Measurements from ENCODE around the gene CLNK. TPM values are rescaled to one million over a fixed set of nuclear protein-coding genes. Genes with fewer than 3 reads are reported as not detected.

The CLNK gene
- total RNA-seq, 1 experiment from 2014 or later, result not detected

DNA sequence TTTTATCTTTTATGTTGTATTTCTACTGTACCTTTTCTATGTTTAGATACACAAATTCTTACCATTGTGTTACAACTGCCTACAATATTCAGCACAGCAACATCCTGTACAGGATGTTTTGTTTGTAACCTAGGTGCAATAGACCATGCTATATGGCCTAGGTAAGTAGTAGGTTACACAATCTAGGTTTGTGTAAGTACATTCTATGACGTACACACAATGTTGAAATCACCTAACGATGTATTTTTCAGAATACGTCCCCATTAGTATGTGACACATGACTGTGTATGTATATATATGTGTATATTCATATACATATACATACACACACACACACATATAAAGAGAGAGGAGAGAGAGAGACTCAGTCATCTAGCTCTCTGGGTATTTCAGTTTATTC lies 103.5 kb downstream of the CLNK start (continued):
- TF ChIP-seq, protein P1, sequence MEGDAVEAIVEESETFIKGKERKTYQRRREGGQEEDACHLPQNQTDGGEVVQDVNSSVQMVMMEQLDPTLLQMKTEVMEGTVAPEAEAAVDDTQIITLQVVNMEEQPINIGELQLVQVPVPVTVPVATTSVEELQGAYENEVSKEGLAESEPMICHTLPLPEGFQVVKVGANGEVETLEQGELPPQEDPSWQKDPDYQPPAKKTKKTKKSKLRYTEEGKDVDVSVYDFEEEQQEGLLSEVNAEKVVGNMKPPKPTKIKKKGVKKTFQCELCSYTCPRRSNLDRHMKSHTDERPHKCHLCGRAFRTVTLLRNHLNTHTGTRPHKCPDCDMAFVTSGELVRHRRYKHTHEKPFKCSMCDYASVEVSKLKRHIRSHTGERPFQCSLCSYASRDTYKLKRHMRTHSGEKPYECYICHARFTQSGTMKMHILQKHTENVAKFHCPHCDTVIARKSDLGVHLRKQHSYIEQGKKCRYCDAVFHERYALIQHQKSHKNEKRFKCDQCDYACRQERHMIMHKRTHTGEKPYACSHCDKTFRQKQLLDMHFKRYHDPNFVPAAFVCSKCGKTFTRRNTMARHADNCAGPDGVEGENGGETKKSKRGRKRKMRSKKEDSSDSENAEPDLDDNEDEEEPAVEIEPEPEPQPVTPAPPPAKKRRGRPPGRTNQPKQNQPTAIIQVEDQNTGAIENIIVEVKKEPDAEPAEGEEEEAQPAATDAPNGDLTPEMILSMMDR (IDR thresholded peaks at IDR 0.05 in 2 of 3, conservative IDR thresholded peaks at IDR 0.05 in 1 of 3; ENCODE audit: borderline replicate concordance in 1 of 3, insufficient read depth in 1 of 3, low read depth in 2 of 3, low read length in 2 of 3), result no peak
- no peak for TF ChIP-seq SP1 (IDR thresholded peaks at IDR 0.05; ENCODE audit: low read depth)

DNA sequence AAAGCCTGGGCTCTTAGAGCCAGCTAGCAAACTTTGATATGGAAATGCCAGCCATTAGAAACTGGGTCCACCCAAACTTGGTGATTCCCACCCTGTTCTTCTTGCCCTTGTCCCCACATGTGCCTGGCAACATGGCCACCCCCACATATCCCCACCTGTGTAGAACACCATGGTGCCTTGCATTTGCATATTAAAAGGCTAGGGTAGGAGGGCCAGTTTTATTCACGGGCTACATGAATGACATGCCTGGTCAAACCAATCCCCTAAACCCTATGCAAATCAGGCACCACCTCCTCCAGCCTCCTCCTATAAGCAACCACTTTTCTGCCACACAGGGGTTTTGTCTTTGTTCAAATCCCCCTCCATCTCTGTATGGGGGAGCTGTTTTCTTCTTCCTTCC lies 104.9 kb downstream of the CLNK start:
- Histone ChIP-seq H3K4me1 (ENCODE audit: control insufficient read depth in 1 of 2, insufficient read depth in 2 of 2, low read length in 2 of 2) (peaks cover 0 to 9% of the 10 kb centered on the region in 2 experiments; a peak in 1 of 4 replicates), H4K20me1 (ENCODE audit: insufficient read depth) (no peaks in the 10 kb centered on the region), H3K27ac (ENCODE audit: low read depth, low read length) (no peak overlapping the region), H3K36me3 (ENCODE audit: control insufficient read depth in 1 of 2, insufficient read depth in 2 of 2, low read length in 2 of 2) (no peaks in the 10 kb centered on the region), H3K4me2 (ENCODE audit: low read length) (no peak overlapping the region), H3K79me2 (ENCODE audit: insufficient read depth, low read length) (no peaks in the 10 kb centered on the region), H2AFZ (ENCODE audit: low read depth, low read length, poor library complexity, severe bottlenecking) (no peak overlapping the region), H3K9ac (ENCODE audit: low read length) (no peak overlapping the region), H3K9me2 (ENCODE audit: insufficient read depth) (no peaks in the 10 kb centered on the region), H3K4me3 (replicated peaks in 1 of 2; ENCODE audit: low read depth in 1 of 2, low read length in 2 of 2) (no peak overlapping the region), H3K27me3 (ENCODE audit: insufficient read depth, low read length) (no peaks in the 10 kb centered on the region), H3K9me3 (ENCODE audit: control insufficient read depth in 1 of 2, insufficient read depth in 1 of 2, low read depth in 1 of 2, low read length in 2 of 2) (no peaks in the 10 kb centered on the region)
- no TSS peak for BruUV-seq (replicated peaks)
- DNase-seq (ENCODE audit: low read depth, low spot score) (no peak), ATAC-seq (no peak)
- CTCF ChIA-PET, result no interaction called here
- TF ChIP-seq, protein P1 (IDR thresholded peaks at IDR 0.05 in 2 of 3, conservative IDR thresholded peaks at IDR 0.05 in 1 of 3; ENCODE audit: borderline replicate concordance in 1 of 3, insufficient read depth in 1 of 3, low read depth in 2 of 3, low read length in 2 of 3), result no peak
- TF ChIP-seq, protein P2, sequence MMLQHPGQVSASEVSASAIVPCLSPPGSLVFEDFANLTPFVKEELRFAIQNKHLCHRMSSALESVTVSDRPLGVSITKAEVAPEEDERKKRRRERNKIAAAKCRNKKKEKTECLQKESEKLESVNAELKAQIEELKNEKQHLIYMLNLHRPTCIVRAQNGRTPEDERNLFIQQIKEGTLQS (IDR thresholded peaks at IDR 0.05), result no peak
- no peak for TF ChIP-seq FOSL1 (IDR thresholded peaks at IDR 0.05; ENCODE audit: low read depth)
- POLR2A ChIA-PET, result no interaction called here
- RAD21 ChIA-PET (ENCODE audit: low non-redundant PET in 1 of 2, low total read pairs in 2 of 2, uncharacterized antibody in 2 of 2, unreplicated experiment in 2 of 2), result no interaction called here
- intact Hi-C loops (cut with micrococcal nuclease), result loop anchor here (5.0 to 10.0 kb wide), 3 partner anchors 815 to 1053 kb away; partner anchors contain the start of gene HS3ST1

All from HCT116 (cell line).